ENCODE data around the gene SCFD2. TPM values are rescaled to one million over a fixed set of nuclear protein-coding genes. Genes with fewer than 3 reads are reported as not detected.

Gene SCFD2
- polyA plus RNA-seq, 3 donors = 5.4 to 9.4 (median 6.7) TPM

- TF ChIP-seq CTCF (IDR thresholded peaks at IDR 0.05) = no peak
- Mint-ChIP-seq H3K27ac (no peak overlapping the region), H3K9me3 (no peaks in the 10 kb centered on the region), H3K4me1 (peaks cover 8% of the 10 kb centered on the region), H3K36me3 (peaks cover 12 to 22% of the 10 kb centered on the region in 2 donors), H3K27me3 (ENCODE audit: low read depth in 3 of 3) (peaks cover 0 to 2% (median 0%) of the 10 kb centered on the region in 3 donors), H3K4me3 (no peak overlapping the region)
- Histone ChIP-seq H4K20me1 (ENCODE audit: insufficient read depth, low read length) (no peaks in the 10 kb centered on the region), H3K27me3 (ENCODE audit: control insufficient read depth in 2 of 2, insufficient read depth in 2 of 2, low read length in 2 of 2) (no peaks in the 10 kb centered on the region), H3K79me2 (ENCODE audit: insufficient read depth, low read length) (no peaks in the 10 kb centered on the region), H3K9me3 (replicated peaks in 1 of 2; ENCODE audit: control insufficient read depth in 1 of 2, insufficient read depth in 1 of 2, low read length in 2 of 2) (no peaks in the 10 kb centered on the region), H3K27ac (ENCODE audit: low read depth in 1 of 2, low read length in 2 of 2) (no peak overlapping the region), H3K4me2 (replicated peaks; ENCODE audit: extremely low read depth, low read length, poor library complexity, severe bottlenecking) (no peak overlapping the region), H3K36me3 (replicated peaks in 1 of 2; ENCODE audit: control insufficient read depth in 1 of 2, insufficient read depth in 2 of 2, low read length in 2 of 2) (no peaks in the 10 kb centered on the region), H3K4me3 (replicated peaks in 1 of 3; ENCODE audit: low read depth in 2 of 3, low read length in 3 of 3) (no peak overlapping the region), H3K4me1 (ENCODE audit: control insufficient read depth in 1 of 2, insufficient read depth in 2 of 2, low read length in 2 of 2) (no peaks in the 10 kb centered on the region), H3K9ac (ENCODE audit: insufficient read depth, low read length, poor library complexity, severe bottlenecking) (no peak overlapping the region), H2AFZ (ENCODE audit: insufficient read depth, low read depth, low read length, poor library complexity, severe bottlenecking) (no peak overlapping the region)
- DNase-seq = no peak
- WGBS (ENCODE audit: insufficient coverage) = 90% methylated on average over 2 of the region's 5 CpGs
- intact Hi-C loops (cut with micrococcal nuclease) = no loop called here
Observed at GRCh38 chr4:52874948-52875347, 490.9 kb downstream of the SCFD2 start.

- H3K27ac Mint-ChIP-seq = no peak overlapping the region
- Histone ChIP-seq H3K4me1 (ENCODE audit: control insufficient read depth in 1 of 2, insufficient read depth in 2 of 2, low read length in 2 of 2) (no peaks in the 10 kb centered on the region), H3K9me3 (replicated peaks in 1 of 2; ENCODE audit: control insufficient read depth in 1 of 2, insufficient read depth in 1 of 2, low read length in 2 of 2) (no peaks in the 10 kb centered on the region), H3K4me3 (replicated peaks in 1 of 3; ENCODE audit: low read depth in 2 of 3, low read length in 3 of 3) (no peak overlapping the region), H3K4me2 (replicated peaks; ENCODE audit: extremely low read depth, low read length, poor library complexity, severe bottlenecking) (no peak overlapping the region), H3K27ac (ENCODE audit: low read depth in 1 of 2, low read length in 2 of 2) (no peak overlapping the region), H4K20me1 (ENCODE audit: insufficient read depth, low read length) (no peaks in the 10 kb centered on the region), H3K9ac (ENCODE audit: insufficient read depth, low read length, poor library complexity, severe bottlenecking) (no peak overlapping the region), H2AFZ (ENCODE audit: insufficient read depth, low read depth, low read length, poor library complexity, severe bottlenecking) (no peak overlapping the region), H3K36me3 (replicated peaks in 1 of 2; ENCODE audit: control insufficient read depth in 1 of 2, insufficient read depth in 2 of 2, low read length in 2 of 2) (no peaks in the 10 kb centered on the region), H3K79me2 (ENCODE audit: insufficient read depth, low read length) (no peaks in the 10 kb centered on the region), H3K27me3 (ENCODE audit: control insufficient read depth in 2 of 2, insufficient read depth in 2 of 2, low read length in 2 of 2) (no peaks in the 10 kb centered on the region)
- intact Hi-C loops (cut with micrococcal nuclease) = no loop called here
- TF ChIP-seq CTCF (IDR thresholded peaks at IDR 0.05) = no peak
- no peak overlapping the region for H3K4me3 Mint-ChIP-seq
- DNase-seq = no peak
- H3K27me3 Mint-ChIP-seq (ENCODE audit: low read depth in 3 of 3) = peaks cover 0 to 1% (median 0%) of the 10 kb centered on the region in 3 donors
- no peaks in the 10 kb centered on the region for H3K9me3 Mint-ChIP-seq
- peaks cover 12 to 22% of the 10 kb centered on the region in 2 donors for H3K36me3 Mint-ChIP-seq
- H3K4me1 Mint-ChIP-seq = peaks cover 8% of the 10 kb centered on the region
- 98% methylated on average over 8 of the region's 10 CpGs for WGBS (ENCODE audit: insufficient coverage)
Observed at GRCh38 chr4:52873861-52874343, 492.0 kb downstream of the SCFD2 start.
